Measurements from ENCODE around the gene DEDD2.

DEDD2 gene

GRCh38 chr19:42250183-42250665 is 32.7 kb upstream of the DEDD2 start:
- in situ Hi-C loops (cut with HindIII; ENCODE audit: low sequenced_read_pairs), result no loop called here
- DNase-seq (ENCODE audit: low read depth), result no peak
- H3K4me3 ChIP-seq (ENCODE audit: low read depth, low read length), result peak overlapping the region; percentile 21
- TF ChIP-seq, protein P1, sequence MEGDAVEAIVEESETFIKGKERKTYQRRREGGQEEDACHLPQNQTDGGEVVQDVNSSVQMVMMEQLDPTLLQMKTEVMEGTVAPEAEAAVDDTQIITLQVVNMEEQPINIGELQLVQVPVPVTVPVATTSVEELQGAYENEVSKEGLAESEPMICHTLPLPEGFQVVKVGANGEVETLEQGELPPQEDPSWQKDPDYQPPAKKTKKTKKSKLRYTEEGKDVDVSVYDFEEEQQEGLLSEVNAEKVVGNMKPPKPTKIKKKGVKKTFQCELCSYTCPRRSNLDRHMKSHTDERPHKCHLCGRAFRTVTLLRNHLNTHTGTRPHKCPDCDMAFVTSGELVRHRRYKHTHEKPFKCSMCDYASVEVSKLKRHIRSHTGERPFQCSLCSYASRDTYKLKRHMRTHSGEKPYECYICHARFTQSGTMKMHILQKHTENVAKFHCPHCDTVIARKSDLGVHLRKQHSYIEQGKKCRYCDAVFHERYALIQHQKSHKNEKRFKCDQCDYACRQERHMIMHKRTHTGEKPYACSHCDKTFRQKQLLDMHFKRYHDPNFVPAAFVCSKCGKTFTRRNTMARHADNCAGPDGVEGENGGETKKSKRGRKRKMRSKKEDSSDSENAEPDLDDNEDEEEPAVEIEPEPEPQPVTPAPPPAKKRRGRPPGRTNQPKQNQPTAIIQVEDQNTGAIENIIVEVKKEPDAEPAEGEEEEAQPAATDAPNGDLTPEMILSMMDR (IDR thresholded peaks at IDR 0.05; ENCODE audit: low read depth, low read length, missing control alignments), result no peak

DNA sequence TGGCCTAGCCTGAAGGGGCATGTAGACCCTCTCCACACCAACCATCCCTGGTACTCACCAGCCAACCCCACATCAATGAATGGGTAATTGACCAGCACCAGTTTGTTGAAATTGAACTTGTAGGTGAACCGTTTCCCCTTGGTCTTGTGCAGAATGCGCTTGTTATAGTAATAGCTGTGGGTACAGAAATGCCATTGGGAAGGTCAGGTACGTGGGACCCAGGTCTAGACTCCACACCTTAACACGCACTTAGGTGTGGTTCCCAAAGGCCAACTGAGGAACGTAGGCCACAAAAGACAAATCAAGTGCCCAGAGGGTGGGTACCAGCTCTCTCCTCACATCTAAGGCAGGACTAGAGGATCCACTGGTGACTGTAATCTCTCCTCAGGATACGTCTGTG is 32.3 kb upstream of the DEDD2 start:
- in situ Hi-C loops (cut with HindIII; ENCODE audit: low sequenced_read_pairs), result no loop called here
- no peak overlapping the region for H3K4me3 ChIP-seq (ENCODE audit: low read depth, low read length)
- DNase-seq (ENCODE audit: low read depth), result no peak
- TF ChIP-seq, protein P1 (IDR thresholded peaks at IDR 0.05; ENCODE audit: low read depth, low read length, missing control alignments), result no peak

DNA sequence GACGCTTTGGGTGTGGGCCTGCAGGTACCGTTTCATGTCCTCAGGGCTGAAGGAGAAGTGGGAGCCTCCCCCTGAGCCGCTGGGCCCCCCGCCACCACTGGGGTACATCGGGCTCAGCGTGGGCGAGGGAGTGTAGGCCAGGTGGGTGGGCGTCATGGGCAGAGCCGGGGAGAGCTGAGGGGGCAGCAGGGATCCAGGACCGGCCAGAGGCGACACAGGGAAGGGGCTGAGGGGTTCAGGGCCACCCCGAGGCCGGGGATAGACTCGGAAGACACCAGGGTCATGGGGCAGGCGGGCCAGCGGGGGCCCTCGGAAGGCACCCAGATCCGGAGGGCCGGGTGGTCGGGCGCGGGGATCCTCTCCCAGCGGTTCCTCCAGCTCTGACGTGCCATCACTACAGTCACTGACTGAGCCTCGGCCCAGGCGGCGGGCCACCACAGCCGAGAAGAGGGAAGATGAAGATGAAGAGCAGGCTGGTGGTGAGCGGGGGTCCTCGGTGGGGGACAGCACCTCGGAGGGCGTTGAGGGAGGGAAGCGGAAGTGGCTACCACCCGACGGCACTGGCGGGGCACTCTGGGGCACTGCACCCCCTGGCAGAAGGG is 31.8 kb upstream of the DEDD2 start:
- H3K4me3 ChIP-seq (ENCODE audit: low read depth, low read length), result no peak overlapping the region
- TF ChIP-seq, protein P1 (IDR thresholded peaks at IDR 0.05; ENCODE audit: low read depth, low read length, missing control alignments), result no peak
- in situ Hi-C loops (cut with HindIII; ENCODE audit: low sequenced_read_pairs), result no loop called here
- DNase-seq (ENCODE audit: low read depth), result no peak

DNA sequence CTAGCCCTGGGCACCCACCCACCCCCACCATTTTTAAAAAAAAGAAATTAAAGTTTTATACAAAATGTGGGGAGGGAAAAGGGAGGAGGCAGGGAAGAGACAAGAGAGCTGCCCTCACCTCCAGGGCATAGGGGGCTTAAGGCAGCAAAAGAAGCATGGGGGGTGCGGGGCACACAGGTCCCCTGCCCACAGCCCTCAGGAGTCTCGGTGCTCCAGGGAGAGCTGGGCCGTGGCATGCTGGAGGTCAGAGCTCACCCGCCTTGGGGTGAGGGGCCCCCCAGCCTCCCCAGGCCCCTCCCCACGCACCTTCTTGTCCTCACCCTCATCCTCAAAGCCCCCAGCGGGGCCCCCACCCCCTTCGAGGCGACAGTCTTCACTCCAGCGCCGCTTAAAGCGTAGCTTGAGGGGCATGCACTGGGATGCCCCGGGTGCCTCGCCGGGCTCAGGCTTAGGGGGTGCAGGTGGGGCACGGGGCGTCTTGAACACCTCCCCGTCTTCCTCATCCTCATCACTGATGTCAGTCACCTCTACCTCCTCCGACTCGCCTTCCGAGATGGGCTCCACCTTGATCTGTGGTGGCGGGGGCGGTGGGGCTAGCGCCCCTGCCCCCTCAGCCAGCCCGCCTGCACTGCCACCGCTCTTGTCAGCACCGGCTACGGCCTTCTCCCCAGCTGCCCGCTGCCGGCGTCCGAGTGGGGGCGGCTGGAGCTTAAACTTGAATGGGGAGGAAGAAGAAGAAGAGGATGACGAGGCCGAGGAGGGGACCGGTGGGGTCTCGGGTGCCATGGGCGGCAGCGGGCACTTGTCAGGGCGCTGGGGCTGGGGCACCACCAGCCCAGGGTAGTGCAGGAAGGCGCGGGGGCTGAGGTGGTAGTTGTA is 31.0 kb upstream of the DEDD2 start:
- in situ Hi-C loops (cut with HindIII; ENCODE audit: low sequenced_read_pairs), result no loop called here
- no peak overlapping the region for H3K4me3 ChIP-seq (ENCODE audit: low read depth, low read length)
- DNase-seq (ENCODE audit: low read depth), result no peak
- TF ChIP-seq, protein P1 (IDR thresholded peaks at IDR 0.05; ENCODE audit: low read depth, low read length, missing control alignments), result no peak

GRCh38 chr19:42247640-42248199 is 30.2 kb upstream of the DEDD2 start:
- H3K4me3 ChIP-seq (ENCODE audit: low read depth, low read length), result no peak overlapping the region
- DNase-seq (ENCODE audit: low read depth), result no peak
- TF ChIP-seq, protein P1 (IDR thresholded peaks at IDR 0.05; ENCODE audit: low read depth, low read length, missing control alignments), result no peak
- in situ Hi-C loops (cut with HindIII; ENCODE audit: low sequenced_read_pairs), result no loop called here

- in situ Hi-C loops (cut with HindIII; ENCODE audit: low sequenced_read_pairs), result no loop called here
- TF ChIP-seq, protein P1 (IDR thresholded peaks at IDR 0.05; ENCODE audit: low read depth, low read length, missing control alignments), result no peak
- no peak overlapping the region for H3K4me3 ChIP-seq (ENCODE audit: low read depth, low read length)
- DNase-seq (ENCODE audit: low read depth), result no peak
These were observed 29.6 kb upstream of the DEDD2 start for GRCh38 chr19:42246922-42247639.

Measured in astrocyte of the cerebellum (primary cell).